GM21381 (cell line): ENCODE measurements around the gene TMEM154.
"Not testable (repeated sequence)": the region's sequence is repeated elsewhere in the genome, so short reads cannot be mapped to it uniquely, and the experiment has no call there.

ENCODE experiments used
- ATAC-seq: cut with Tn5 transposase; IDR thresholded peaks from one replicate; pipeline ENCODE4 v1.9.1; 2021; ENCODE audit warnings: mild to moderate bottlenecking, moderate library complexity; ENCODE audit not compliant: unreplicated experiment

TMEM154 gene

DNA sequence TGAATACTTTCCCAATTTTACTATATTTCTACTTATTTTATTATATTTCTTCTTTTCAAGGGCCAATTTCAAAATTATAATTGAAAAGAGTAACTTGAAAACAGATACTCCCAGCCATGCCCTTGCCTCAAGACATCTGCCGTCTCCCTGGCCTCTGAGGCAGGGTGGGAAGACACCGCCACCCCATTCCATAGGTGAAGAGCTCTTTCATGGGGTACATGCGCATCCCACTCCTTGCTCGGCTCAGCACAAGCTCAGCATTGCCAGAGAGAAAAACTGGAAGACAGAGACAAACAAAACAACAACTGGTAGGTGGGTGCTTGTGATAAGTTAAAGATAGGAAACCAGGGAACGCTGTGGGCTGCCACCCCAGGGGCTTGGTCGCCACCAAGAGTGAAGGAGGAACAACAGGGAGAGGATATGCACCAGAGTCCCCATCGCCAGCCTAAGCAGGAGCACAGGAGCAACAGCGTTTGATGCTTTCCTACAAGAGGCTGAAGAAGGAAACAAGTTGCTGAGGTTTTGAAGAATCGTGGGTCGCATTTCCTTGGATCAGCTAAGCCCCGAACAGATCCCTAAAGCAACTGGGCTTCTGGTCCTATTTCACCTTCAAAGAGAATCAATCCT, 11.3 kb downstream of the TMEM154 start:
- no peak for ATAC-seq

DNA sequence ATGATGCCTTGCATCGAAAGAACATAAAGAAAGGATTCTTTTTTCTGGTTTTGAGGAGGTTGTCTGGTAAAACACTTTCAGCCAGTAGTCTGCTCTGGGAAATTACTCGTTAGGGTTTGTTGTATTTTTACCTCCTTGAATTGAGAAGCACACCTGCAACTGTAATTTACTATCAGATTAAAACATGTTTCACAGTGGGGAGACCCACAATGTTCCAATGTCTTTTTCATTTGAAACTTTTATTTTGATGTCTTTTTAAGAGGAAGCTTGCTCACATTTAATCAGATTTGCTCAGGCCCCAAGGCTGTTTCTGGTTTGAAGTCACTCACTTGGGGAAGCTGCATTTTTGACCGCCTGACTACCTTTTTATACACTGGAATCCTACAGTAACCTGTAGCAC, 12.0 kb downstream of the TMEM154 start:
- no peak for ATAC-seq

DNA sequence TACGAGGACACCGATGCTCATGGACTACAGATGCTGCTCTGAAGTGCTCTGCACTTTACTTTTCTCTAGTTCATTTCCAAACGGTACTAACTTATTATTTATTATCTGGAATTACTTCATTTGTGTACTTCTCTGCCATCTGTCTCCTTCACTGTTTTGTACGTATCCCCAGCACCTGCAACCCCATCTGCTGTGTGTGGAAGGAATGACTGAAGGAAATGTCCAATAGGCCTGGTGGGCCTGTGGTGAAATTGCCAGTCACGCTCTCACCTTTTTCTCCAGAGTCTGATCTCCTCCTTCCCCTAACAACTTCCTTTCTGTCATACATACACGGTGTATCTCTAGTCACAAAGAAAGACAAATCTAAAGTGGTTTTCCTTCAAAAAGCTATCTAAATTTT, 12.9 kb downstream of the TMEM154 start:
- no peak for ATAC-seq

DNA sequence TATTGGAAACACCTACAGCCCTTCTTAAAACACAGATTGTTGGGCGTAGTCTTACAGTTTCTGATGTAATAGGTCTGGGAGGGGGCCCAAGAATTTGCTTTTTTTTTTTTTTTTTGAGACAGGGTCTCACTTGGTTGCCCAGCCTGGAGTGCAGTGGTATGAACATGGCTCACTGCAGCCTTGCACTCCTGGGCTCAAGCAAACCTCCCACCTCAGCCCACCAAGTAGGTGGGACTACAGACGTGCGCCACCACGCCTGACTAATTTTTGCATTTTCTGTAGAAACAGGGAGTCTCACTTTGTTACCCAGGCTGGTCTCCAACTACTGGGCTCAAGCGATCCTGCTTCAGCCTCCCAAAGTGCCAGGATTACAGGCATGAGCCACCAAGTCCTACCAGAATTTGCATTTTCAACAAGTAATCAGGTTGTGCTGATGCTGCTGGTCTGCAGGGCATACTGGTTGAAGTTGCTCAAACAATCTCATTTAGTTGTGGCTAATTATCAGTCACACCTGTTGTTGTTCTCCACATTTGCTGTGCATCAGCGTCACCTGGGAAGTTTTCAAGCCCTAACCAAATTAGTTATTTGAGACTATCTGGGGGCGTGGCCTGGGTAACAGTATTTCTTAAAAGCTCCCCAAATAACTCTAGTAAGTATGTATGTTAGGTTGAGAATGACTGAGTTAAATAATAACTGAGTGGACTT, 14.0 kb downstream of the TMEM154 start:
- no peak for ATAC-seq

DNA sequence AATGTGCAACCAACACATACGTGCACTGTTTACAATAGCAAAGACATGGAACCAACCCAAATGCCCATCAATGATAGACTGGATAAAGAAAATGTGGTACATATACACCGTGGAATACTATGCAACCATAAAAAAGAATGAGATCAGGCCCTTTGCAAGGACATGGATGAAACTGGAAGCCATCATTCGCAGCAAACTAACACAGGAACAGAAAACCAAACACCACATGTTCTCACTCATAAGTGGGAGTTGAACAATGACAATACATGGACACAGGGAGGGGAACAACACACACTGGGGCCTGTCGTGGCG, 15.8 kb downstream of the TMEM154 start:
- ATAC-seq = not testable (repeated sequence)

DNA sequence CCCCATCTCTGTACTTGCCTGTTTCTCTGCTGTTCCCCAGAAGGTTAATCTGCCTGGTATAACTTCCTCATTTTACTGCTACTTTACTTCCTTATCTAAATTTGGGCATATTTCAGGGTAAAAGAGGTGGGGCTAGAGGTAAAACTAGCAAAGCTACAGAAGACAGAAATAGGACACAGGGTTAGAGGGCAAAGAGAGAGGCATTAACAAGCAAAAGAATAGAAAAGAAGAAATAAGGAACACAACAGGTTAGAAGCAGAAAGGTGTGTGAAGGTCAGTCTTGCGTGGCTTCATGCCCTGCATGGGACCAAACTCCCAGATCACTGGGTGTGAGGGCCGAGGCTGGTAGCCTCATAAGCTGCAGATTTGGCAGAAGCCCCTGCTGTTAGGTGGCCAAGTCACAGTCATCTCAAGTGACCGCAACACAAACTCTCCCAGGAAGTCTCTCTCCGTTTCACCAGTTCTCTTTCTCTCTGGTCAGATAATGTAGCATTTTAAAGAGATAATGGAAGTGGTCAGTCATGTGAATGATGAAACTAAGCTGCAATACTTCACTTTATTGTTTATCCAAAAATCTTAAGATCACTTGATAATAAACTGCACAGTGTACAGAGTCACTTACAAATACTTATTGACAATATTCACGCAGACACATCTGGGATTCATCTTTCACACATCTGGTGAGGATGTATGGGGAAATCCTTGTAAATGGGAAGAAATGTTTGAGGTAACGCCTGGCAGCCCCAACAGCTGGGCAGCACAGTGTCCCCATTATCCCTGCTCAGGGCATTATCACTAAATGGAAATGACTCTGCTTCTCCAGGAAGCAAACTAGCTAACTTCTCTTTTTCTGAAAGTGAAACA, 16.4 kb downstream of the TMEM154 start:
- peak; percentile 56 for ATAC-seq

DNA sequence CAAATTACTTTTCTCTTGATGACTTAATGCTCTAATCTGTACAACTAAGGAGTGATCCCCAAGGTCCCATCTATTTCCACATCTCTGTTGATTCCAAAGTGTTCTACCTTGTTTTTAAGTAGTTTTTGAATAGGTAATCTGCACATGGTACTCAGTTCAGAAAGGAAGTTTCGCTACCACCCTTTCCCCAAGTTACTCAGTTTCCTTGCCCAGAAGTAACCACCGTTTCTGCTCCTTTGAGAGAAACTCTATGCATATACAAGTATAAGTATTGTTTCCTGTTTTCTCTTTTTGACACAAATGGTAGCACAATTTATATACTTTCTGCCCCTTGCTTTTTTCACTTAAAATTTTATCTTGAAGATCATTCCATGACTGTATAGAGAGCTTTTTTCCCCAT, 18.1 kb downstream of the TMEM154 start:
- peak; percentile 32 for ATAC-seq

DNA sequence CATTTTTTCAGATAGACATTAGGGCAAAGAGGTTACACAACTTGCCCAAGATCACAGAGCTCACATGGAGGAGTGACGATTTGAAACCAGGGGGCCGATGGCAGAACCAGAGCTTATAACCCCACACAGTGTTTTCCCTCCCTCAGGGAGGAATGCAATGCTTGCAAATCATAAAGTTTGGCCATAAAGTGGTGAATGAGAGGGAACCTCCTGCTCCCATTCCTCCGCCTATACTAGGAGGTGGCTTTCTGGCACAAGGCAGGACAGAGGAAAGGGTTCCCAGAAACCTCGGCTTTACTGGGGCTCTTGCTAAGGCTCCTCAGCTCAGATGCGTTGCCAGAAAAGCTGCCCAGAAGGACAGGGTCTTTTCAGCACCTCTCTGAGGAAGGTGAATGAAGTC, 19.3 kb downstream of the TMEM154 start:
- ATAC-seq = no peak

DNA sequence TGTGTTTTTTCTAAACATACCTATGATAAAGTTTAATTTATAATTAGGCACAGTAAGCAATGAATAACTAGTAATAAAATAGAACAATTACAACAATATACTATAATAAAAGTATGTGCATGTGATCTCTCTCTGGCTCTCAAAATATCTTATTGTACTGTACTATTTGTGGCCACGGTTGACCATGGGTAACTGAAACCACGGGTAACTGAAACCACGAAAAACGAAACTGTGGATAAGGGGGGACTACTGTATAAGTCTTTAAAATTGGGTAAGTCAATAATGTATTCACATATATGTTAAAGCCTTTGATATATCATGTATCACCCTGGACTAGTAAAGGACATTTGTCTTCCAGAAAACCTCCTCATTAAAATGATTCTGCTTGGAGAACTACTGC, 20.0 kb downstream of the TMEM154 start:
- peak; percentile 34 for ATAC-seq

DNA sequence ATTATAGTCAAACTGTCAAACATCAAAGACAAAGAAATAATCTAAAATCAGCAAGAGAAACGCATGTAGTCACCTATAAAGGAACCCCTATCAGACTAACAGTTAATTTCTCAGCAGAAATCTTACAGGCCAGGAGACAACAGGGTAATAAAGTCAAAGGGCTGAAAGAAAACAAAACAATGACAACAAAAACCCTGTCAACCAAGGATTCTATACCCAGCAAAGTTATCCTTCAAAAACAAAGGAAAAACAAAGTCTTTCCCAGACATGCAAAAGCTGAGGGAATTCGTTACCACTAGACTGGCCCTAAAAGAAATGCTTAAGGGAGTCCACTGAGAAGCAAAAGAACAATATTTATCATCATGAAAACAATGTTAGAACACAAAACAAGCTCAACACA, 22.1 kb downstream of the TMEM154 start:
- ATAC-seq = no peak

DNA sequence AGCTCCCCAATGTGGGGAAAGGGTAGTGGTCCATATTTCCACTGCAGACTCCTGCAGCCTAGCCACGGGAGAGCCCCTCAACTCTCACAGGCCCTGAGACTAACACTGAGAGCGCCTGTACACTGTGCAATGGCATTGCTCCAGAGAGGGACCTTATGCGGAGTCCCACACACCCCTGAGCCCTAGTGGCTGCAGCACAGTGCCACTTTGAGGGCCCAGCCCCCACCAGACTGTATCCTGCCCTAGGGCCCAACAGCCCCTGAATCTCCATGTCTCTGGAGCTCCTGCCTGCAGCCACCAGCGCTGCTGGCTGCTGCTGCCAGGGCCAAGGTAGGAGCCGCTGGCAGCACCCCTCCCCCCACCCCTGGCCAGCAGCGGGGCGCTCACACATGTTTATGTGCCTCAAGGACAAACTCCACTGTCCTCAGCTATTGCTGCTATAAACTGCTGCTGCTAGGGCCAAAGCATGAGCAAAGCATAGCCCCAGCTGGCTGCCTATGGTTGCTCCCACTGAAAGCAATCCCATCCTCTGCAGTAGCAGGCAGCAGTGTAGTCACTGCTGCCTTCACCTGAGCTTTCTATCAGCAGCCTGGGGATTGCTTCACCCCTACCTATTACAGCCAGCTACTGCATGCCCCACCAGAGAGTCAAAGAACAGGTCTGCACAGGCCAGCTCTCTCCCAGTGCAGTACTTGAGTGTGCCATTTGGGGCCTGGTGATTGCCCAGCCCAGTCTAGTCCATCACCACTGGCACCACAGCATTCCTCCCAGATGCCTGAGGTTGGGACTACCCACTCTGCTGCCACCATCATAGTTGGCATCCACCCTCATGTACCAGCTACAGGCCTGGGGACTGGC, 24.3 kb downstream of the TMEM154 start:
- no peak for ATAC-seq

DNA sequence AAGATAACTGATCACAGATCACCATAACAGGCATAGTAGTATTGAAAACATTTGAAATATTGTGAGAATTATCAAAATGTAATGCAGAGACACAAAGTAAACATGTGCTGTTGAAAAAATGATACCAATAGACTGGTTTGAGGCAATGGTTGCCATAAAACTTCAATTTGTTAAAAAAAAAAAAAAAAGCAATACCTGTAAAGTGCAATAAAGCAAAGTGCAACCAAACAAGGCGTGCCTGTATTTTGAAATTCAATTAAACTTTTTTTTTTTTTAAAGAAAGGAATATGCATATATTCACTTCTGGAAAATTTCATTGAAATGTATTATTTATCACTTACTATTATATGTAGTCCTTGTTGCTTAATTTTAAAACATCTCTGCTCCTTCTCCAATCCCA, 27.7 kb downstream of the TMEM154 start:
- ATAC-seq = no peak

DNA sequence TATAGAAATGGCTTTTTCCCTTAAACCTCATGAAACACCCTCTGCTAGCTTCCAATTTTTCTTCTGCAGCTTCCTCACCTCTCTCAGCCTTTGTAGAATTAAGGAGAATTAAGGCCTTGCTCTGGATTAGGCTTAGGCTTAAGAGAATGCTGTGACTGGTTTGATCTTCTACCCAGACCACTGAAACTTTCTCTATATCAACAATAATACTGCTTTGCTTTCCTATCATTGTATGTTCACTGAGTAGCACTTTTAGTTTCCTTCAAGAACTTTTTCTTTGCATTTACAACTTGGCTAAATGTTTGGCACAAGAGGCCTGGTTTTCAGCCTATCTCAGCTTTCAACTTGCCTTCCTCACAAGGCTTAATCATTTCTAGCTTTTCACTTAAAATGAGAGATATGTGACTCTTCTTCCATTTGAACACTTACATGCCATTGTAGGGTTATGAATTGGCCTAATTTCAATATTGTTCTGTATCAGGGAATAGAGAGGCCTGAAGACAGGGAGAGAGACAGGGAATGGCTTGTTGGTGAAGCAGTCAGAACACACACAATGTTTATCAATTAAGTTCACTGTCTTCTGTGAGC, 28.2 kb downstream of the TMEM154 start:
- ATAC-seq = no peak

DNA sequence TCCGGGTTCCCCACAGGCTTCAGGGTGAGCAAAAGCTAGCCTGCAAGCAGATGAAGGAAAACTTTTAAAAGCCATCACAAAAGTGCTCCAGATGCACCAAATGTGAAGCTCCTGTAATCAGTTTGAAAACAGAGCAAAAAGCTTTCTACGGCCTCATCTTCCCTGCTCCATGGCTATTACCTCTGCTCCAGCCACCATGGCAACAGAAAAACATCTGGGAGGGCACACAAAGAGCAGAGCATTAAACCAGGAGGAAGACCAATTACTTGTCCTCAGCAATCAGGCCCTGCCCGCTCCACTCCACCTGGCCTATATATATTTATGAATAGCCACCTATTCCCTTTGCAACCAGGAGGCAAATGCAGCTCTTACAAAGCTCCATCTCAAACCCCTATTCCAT, 33.6 kb downstream of the TMEM154 start:
- no peak for ATAC-seq

DNA sequence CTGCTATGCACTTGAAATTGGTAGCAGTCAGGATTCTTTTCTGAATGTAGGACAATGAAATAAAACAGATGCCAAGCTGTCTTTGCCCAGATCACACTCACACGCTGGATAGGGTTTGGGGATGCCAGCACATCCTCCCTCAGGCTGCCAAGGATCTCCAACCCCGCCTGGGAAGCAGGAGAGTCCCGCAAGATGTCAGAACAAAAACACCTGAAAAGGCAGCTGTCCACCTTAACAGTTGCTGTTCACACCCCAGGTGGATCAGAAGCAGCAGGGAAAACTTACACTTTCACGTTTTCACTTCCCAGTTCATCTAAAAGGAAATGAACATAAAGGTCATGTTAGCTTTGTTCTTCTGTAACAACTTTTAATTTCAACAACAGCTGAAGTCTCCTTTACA, 35.7 kb downstream of the TMEM154 start:
- ATAC-seq = no peak

DNA sequence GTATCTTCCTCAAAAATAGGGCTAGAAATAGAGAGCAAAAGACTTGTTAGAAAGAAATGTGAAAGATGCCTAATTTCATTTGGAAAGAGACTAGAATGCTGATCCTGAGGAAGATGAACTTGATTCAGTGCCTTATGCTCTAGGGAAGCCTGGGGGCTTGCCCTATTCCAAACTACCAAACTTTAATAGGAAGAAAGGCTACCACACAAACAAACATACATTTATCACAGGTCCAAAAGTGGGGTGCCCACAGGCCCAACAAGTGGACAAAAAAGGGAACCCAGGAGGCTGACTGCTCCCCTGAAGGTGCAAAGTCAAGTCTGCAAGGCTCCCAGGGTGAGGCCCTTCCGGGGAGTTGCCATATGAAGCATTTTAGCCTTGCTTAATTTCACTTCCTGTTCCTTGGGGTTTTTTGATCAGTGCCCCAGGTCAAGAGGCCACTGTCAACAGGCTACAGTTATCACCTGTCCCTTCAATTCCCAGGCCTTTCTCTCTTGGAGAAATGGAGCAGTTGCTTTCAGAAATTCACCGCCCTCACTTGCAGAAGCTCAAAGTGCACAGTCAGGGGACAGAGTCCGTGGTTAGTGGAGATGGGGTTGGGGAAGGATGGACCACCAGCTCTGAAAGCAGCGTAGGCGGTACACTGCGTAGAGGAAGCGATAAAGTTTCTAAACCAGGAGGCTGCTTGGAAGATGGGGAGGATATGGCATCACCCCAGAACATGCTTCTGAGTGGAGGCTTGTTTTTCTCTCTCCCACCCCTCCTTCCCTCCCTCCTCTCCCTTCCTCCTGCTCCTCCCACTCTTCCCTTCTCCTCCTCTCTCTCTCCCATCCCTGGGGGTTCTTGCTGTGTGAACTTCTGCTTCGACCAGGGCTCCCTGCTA, 36.4 kb downstream of the TMEM154 start:
- ATAC-seq = peak; percentile 85

DNA sequence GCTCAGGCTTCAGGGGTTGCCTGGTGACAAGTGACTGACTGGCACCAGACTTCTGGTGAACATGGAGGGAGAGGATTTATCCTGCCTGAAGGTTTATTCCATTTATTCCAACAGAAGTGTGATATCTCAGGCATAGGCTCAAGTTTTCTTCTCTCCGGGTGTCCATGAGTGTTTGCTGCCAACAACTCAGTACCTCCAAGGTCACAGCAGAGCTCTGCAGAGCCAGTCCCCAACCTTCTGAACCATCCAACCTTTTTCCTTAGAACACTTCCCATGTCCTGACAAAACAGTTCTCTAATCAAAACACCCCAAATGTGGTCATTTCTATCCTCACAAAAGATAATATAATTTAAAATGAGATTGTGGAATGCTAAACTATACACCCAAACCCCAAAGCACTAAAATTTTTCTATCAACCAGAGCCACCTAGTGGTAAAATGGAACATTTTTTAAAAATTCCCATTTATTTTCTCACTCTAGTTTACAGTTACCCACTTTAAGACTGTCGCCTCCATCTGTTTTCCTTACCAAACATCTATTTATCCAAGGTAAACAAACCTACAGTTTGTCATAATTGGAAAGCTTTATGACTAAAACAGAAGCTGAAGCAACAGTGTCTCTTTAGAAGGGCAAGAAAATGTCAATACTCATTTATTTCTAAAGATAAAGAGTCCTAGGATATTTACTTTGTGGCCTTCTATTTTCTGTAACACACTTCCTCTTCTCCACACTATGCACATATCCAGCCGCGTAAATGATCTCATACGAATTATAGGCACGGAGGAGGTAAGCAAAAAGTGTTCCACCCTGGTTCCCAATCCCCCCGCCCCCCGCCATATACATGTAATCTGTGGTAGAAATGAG, 39.5 kb downstream of the TMEM154 start:
- no peak for ATAC-seq

DNA sequence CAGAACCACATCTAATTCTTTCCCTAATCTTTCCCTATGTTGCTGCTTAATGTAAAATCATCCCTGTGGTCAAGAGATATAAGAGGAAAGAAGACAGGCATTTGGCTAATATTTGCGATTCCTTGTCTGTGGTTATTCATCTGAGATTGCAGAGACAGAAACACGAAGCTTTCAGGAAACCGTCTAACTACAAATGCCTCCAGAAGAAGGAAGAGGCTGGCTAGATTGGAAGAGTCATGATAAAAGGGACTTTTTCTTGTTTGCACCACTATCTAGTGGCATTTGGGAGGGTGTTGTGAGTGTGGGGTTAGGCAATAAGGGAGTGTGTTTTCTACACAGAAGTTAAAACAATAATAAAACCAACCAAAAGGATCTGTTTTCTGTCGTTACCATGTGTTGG, 43.9 kb downstream of the TMEM154 start:
- no peak for ATAC-seq
